HG02870 (cell line): ENCODE measurements around the gene MLXIP.
"Not testable (repeated sequence)": the region's sequence is repeated elsewhere in the genome, so short reads cannot be mapped to it uniquely, and the experiment has no call there.

Source experiments
- ATAC-seq: cut with Tn5 transposase; IDR thresholded peaks from one replicate; pipeline ENCODE4 v1.9.1; 2021; ENCODE audit warnings: mild to moderate bottlenecking, moderate library complexity; ENCODE audit not compliant: unreplicated experiment

The MLXIP gene

GRCh38 chr12:122145505-122146330, 67.2 kb downstream of the MLXIP start:
- ATAC-seq, result no peak

GRCh38 chr12:122147514-122148290, 69.1 kb downstream of the MLXIP start:
- ATAC-seq, result no peak

- no peak for ATAC-seq
Measured at GRCh38 chr12:122148657-122149056, 70.1 kb downstream of the MLXIP start.

GRCh38 chr12:122150127-122150681, 71.6 kb downstream of the MLXIP start:
- ATAC-seq, result no peak

GRCh38 chr12:122152754-122153153, 74.2 kb downstream of the MLXIP start:
- ATAC-seq, result no peak

DNA sequence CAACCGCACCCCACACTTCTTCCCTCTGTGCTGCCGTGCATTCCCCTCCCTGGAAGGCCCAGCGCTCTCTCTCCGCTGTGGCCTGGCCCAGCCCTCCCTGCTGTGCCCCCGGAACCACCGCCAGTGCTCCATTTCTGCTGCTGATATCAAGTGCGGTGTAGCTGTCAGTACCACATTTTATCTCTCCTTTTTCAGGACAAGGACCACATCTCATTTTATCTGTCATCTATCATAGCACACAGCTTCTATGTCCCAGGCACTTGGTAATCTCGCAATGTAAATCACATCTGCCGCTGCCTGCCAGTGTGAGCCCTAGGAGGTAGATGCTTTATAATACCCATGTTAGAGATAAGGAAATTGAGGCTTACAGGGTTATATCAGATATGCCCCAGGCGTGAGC, 77.1 kb downstream of the MLXIP start:
- ATAC-seq, result no peak

DNA sequence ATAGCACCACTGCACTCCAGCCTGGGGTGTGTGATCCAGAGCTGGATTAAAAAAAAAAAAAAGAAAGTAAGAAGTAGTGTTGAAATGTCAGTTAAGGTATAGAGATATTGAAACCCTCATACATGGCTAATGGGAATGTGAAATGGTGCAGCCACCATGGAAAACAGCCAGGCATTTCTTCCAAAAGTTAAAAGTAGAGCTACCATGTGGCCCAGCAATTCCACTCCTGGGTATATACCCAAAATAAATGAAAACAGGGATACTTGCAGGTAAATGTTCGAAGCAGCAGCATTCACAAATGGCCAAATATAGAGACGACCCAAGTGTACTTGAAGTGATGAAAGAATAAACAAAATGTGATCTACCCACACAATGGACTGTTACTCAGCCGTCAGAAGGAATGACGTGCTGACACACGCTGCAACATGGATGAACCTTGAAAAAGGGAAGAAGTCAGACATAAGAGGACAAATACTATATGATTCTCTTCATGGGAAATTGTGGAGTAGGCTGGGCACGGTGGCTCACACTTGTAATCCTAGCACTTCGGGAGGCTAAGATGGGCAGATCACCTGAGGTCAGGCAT, 80.2 kb downstream of the MLXIP start:
- no peak for ATAC-seq

DNA sequence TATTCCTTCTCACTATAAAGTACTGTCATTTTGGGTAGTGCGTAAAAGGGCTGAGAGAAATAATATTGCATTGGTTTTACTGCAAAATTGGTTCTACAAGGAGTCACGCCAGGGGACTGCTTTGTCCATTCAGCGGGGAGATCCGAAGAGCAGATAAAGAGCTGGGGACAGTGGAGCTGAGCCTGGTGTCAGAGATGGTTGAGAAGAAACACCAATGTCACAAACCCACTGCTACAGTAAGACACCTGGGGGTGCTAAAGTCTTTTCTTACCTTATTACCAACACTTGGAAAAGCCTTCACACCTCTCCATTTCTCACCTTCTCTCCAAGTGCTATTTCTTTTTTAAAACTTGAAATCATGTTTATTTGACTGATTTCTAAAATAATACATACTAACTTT, 81.3 kb downstream of the MLXIP start:
- ATAC-seq, result no peak

GRCh38 chr12:122160761-122161160, 82.2 kb downstream of the MLXIP start:
- no peak for ATAC-seq

GRCh38 chr12:122161682-122162081, 83.1 kb downstream of the MLXIP start:
- no peak for ATAC-seq

- ATAC-seq, result no peak
Measured at GRCh38 chr12:122162976-122163375, 84.4 kb downstream of the MLXIP start.

GRCh38 chr12:122166422-122167349, 88.1 kb downstream of the MLXIP start:
- ATAC-seq, result peak; percentile 68

DNA sequence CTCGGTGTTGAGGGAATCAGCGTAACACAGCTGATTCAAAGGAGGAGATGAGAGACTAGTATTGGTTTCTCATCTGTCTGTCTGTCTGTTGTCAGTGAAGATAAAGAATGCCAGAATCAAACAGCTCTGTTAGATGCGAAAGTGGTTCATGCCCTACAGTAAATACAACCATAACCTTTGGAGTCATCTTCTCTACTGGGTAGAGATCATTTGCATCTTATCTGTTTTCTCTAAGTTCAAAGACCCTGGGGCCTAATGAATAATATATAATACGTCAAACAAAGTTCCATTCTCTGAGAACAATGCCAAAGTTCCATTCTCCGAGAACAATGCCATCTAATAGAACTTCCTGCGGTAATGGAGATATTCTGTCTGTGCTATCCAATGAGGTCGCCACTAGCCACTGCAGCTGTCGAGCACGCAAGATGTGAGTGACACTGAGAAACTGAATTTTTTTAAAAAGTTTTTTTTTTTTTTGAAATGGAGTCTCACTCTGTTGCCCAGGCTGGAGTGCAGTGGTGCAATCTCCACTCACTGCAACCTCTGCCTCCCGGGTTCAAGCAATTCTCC, 88.9 kb downstream of the MLXIP start:
- ATAC-seq, result no peak

DNA sequence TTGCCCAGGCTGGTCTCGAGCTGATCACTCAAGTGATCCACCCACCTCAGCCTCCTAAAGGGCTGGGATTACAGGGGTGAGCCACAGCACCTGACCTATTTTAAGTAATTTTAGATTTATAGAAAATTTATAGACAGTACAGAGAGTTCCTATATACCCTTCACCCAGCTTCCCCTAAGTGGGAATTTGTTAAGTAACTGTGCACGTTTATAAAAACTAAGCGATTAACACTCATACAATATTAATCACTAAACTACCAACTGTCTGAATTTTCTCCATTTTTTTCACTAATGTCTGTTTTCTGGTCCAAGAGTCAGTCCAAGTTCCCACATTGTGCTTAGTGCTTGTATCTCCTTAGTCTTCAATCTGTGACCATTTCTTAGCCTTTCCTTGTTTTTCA, 89.9 kb downstream of the MLXIP start:
- ATAC-seq, result no peak

GRCh38 chr12:122171399-122171798, 92.8 kb downstream of the MLXIP start:
- no peak for ATAC-seq

- ATAC-seq, result no peak
Measured at GRCh38 chr12:122172262-122172939, 93.8 kb downstream of the MLXIP start.

DNA sequence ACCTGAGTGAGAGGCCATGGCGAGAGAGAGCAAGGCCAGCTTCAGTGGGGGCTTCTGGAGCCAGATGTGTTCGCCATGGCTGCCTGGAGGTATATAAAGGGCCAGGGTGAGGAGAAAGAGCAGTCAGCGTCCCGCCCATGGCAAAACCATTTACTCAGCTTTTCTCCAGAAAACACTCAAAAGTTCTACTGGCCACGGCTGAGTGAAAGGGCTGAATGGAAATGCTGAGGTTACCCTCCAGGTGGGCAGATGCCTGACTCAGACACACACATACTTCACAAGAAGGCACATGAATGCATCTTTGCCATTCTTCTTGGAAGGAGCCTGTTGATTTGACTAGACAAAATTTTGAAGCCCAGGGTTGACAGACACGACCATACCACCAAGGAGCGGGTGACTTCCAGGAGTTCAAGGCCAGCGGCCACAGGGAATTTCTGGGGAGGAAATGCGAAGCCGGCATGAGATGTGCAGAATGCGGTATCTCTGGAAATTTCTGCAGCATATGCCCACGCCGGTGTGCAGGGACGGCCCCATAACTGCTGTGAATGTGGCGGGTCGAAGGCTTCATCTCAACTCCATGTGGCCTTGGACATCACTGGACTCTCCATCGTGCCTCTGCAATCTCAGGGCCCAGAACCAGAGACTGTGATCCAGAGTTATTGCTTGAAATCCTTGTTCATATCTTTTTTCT, 95.7 kb downstream of the MLXIP start, which contains the start of gene IL31:
TSS of gene IL31 (minus strand) at position 67 of the 691 bp plus-strand sequence. CDS start at position 18, 49 bp downstream.
- ATAC-seq, result no peak

- ATAC-seq, result not testable (repeated sequence)
Measured at GRCh38 chr12:122176473-122176872, 97.9 kb downstream of the MLXIP start.
